ENCODE results near the gene RBMX.
"Not testable (repeated sequence)": the region's sequence is repeated elsewhere in the genome, so short reads cannot be mapped to it uniquely, and the experiment has no call there.

Gene RBMX

DNA sequence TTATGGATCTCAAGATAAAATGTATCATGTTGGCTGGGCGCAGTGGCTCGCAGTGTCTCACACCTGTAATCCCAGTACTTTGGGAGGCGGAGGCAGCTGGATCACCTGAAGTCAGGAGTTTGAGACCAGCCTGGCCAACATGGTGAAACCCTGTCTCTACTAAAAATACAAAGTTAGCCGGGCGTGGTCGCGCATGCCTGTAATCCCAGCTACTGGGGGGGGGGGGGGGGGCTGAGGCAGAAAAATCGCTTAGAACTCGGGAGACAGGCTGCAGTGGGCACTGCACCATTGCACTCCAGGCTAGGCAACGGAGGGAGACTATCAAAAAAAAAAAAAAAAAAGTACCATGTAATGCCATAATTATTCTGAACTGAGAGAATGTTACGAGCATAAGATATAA is 2.1 kb downstream of the RBMX start:
- DNase-seq (ENCODE audit: low read depth) = no peak

GRCh38 chrX:136874114-136874513 is 6.4 kb downstream of the RBMX start:
- DNase-seq (ENCODE audit: low read depth) = not testable (repeated sequence)

- DNase-seq (ENCODE audit: low read depth) = not testable (repeated sequence)
Measured at GRCh38 chrX:136873210-136873609, 7.3 kb downstream of the RBMX start.

DNA sequence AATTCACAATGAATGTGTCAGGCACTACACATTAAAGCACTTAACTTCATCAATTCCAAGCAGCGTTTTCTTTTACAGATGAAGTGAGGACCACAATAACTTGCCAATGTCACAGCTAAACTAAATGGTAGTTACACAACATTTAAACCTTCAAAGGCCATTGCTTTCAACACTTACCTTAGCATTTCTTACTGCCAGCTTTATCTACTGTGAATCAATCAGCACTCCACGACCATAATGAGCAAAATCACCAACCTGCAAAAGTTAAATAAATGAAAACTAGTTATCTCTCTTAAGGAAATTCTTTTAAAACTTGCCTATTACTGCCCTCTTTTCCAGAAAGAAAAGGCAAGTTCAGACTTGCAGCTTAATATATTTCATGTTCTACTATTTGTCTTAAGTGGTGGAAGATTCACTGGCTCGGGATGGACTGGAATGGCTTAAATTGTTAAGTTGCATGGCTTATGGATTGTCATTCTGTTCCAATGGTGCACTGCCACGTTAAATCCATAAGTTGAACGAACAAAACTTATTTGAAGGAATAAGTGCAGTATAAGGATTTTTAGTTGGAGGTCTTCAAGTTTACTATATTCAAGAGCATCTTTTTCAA is 8.3 kb downstream of the RBMX start:
- DNase-seq (ENCODE audit: low read depth) = no peak

DNA sequence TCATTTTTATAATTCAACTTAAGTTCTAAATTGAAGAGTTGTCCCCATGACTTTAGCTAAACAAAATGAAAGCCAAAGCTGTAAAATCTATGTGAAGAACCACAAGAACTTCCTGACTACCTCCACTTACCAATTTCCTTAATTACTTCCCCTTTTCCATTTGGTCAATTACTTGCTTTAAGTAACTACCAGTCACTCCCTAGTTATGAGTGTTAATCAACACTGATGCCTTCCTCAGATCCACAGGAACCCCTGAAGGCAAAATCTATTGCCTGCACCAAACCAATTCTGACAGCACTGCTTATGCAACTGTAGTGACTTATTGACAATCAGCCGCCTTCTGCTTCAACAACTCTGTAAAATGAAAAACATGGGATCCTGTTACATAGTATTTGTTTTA is 10.5 kb downstream of the RBMX start:
- DNase-seq (ENCODE audit: low read depth) = no peak

- no peak for DNase-seq (ENCODE audit: low read depth)
Measured at GRCh38 chrX:136868283-136869055, 12.1 kb downstream of the RBMX start.

GRCh38 chrX:136867518-136867917 is 13.0 kb downstream of the RBMX start:
- DNase-seq (ENCODE audit: low read depth) = peak; percentile 10

DNA sequence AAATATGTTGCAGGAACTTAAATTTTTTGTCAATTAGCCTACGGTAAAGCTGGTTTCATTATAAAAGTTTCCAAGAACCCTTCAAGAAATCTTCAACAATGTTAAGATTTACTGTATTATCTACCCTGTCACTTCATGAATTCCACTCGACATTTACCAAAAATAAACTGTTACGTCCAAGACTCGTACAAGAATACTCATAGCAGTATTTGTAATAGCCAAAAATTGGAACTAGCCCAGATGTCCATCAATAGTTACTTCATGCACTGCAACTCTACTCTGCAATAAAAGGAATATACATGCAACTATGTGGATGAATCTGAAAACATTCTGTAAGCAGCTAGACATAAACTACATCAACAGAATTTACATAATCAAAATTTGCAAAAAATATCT is 13.4 kb downstream of the RBMX start:
- peak; percentile 3 for DNase-seq (ENCODE audit: low read depth)

DNA sequence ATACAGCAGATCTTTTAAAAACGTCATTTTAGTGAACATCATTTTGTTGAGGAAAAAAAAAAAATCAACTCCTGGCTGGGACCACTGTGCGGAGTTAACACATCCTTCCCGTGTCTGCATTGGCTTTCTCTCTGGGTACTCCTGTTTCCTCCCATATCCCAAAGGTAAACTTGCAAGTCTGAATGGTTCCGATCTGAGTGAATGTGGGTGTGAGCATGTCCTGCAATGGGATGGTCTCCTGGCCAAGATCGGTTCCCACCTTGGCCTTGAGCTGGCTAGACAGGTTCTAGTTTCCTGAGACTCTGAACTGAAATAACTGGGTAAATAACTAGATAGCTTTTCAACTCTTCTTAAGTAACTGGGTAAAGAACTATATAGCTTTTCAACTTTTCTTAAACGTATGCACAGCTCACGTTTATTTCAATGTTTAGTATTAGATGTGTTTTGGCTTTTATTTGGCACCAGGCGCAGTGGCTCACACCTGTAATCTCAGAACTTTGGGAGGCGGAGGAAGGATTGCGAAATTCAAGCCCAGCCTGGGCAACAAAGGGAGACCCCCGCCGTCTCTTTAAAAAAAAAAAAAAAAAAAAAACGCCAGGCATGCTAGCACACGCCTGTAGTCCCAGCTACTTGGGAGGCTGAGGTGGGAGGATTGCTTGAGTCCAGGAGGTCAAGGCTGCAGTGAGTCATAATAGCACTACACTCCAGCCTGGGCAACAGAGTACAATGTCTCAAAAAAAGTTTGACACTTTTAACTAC is 14.0 kb downstream of the RBMX start:
- no peak for DNase-seq (ENCODE audit: low read depth)

DNA sequence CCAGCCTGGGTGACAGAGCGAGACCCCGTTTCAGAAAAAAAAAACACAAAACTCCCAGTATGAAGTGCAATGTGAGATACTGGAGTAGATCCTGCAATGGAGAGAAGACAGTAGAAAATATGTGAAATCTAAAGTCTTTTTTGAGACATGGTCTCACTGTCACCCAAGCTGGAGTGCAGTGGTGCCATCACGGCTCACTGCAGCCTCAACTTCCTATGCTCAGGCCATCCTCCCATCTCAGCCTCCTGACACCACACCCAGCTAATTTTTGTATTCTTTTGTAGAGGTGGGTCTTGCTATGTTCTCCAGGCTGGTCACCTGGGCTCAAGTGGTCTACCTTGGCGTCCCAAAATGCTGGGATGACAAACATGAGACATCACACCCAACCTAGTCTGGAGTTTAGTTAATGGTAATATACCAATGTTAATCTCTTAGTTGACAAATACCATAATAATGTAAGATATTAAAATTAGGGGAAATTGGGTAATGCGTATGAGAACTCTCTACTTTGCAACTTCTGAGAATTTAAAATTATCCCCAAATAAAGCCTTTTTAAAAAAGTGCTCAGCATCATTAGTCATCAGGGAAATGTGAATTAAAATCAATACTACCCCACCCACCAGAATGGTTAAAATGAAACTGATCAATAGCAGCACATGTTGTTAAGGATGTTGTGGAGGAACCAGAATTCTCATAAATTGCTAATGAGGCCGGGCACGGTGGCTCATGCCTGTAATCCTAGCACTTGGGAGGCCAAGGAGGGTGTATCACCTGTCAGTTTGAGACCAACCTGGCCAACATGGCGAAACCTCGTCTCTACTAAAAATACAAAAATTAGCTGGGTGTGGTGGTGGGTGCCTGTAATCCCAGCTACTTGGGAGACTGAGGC is 15.0 kb downstream of the RBMX start:
- no peak for DNase-seq (ENCODE audit: low read depth)

GRCh38 chrX:136863826-136864225 is 16.7 kb downstream of the RBMX start:
- no peak for DNase-seq (ENCODE audit: low read depth)

- no peak for DNase-seq (ENCODE audit: low read depth)
Measured at GRCh38 chrX:136862546-136862945, 18.0 kb downstream of the RBMX start.

DNA sequence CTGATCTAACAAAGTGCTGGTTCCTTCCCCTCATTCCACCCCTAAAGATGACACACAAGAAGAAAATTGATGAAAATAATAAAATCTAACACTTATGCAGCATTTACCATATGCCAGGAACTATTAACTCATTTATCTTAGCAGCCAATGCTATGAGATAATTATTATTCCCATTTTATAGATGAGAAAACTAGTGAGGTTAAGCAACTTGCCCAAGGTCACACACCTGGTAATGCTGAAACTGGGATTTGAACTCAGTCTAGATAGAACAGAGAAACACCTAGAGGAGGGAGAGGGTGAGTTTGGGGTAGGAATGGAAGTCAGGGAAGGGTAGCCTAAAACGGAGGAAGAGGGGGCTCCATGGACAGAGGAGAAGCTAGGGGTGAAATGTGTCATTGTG is 18.6 kb downstream of the RBMX start:
- no peak for DNase-seq (ENCODE audit: low read depth)

DNA sequence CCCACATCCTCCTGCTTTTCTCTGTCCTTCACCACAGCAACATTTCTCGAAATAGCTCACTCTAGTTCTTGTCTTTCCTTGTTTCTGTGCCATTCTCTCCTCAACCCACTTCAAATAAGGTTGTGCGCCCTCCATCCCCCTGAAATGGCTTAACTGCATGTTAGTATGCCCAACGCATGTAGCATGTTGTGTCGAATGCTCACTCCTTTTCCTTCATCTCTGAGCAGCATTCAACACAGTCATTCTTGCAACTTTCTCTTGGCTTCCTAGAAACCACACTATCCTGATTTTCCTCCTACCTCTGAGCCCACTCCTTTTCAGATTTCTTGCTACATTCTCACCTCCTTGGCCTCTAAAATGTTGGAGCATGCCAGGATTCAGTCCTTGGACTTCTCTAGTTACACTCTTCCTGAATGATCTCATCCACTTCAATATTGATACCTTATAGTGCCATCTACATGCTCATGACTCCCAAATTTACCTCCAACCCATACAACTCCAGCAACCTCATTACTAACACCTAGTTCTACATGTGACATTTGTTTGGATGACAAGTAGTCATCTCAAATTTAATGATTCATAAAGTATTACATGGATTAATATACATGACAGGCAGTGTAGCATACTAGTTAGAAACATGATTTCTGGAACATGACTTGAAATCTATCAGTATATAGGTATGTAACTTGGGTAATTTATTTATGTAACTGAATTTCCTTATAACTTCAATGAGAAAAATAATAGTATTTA is 22.3 kb downstream of the RBMX start:
- no peak for DNase-seq (ENCODE audit: low read depth)

GRCh38 chrX:136856551-136856950 is 24.0 kb downstream of the RBMX start:
- DNase-seq (ENCODE audit: low read depth) = no peak

- DNase-seq (ENCODE audit: low read depth) = no peak
Measured at GRCh38 chrX:136856050-136856449, 24.5 kb downstream of the RBMX start.

DNA sequence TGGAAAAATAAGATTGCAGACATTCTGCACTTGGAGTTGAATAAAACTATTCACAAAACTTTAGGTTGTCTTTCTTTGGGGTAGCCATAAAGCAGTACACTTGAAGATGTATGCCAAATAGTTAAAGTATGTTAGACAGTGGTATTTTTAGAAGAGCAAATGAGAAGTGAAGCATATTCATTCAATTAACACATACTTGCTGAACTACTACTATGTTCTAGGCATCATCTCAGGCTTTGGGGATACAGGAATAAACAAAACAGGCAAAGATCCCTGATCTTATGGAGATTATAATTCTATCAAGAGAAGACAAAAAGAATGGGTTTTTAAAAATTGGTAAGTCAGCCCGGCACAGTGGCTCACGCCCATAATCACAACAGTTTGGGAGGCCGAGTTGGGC is 29.0 kb downstream of the RBMX start:
- no peak for DNase-seq (ENCODE audit: low read depth)

GRCh38 chrX:136850441-136851175 is 29.9 kb downstream of the RBMX start:
- peak; percentile 52 for DNase-seq (ENCODE audit: low read depth)

- no peak for DNase-seq (ENCODE audit: low read depth)
Measured at GRCh38 chrX:136849395-136849794, 31.1 kb downstream of the RBMX start.

GRCh38 chrX:136847874-136848273 is 32.7 kb downstream of the RBMX start:
- DNase-seq (ENCODE audit: low read depth) = no peak

GRCh38 chrX:136839196-136839595 is 41.3 kb downstream of the RBMX start:
- DNase-seq (ENCODE audit: low read depth) = peak; percentile 3

Measured in fibroblast of gingiva (primary cell).